NCI-H1417 (cell line): Measurements from ENCODE around the gene ARL13A.
"Not testable (repeated sequence)": the region's sequence is repeated elsewhere in the genome, so short reads cannot be mapped to it uniquely, and the experiment has no call there.

ENCODE experiments used
- DNase-seq, 3 experiments: peaks; one replicate each; lab custom pipeline; 2025; lab: John Stamatoyannopoulos, UW

The ARL13A gene

DNA sequence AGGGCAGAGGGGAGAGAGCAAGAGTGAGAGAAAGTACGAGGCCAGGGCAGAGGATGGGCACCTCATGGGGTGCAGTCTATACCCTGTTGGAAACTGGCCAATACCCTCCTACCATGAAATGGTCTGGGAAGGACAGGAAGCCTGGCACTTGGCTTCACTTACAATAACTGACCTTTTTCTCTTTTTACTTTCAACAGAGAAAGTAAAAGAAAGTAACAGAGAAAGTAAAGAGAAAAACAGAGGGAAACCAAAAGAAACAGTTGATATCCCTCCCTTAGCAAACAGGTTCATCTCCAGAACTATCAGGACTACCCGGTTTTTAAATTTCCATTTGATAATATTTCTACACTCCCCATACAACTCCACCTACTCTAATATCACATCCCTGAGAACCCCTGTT lies 20.6 kb downstream of the ARL13A start:
- DNase-seq = no peak

DNA sequence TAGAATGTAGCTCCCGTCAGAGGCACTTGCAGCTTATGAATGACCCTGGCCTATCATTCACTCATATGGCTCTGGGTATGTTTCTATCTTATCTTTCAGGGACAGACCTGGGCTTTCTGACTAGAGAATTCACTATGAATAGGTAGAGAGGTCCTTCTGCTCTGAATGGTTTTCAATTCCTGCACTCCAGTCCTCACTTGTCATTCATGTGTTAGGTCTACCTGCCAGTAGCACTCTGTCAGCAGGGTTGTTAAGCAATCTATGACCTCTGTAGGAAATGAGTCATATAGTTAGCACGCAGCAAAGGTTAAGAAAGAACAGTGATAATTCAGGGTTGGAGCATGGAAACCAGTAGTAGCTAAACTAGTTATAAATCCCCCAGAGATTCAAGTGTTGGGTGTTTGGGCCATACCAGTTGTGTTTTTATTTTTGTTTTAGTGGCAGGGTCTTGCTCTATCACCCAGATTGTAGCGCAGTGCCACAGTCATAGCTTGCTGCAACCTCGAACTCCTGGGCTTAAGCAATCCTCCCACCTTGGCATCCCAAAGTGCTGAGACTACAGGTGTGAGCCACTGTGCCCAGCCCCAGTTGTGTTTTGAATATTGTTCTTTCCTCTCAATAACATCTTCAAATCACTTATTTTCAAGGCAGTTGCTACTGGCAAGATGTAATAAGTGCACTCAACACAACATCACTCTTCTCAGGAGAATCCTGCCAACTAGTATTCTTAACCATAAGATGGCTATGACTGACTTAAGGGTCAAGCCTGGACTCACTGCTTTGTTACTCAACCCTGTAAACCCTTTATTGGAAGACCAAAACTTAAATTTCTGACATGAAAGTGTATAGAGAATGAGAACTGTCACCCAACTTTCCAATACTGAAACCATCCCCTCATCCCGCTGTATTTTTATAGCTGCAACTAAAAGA lies 25.1 kb downstream of the ARL13A start:
- DNase-seq = no peak

DNA sequence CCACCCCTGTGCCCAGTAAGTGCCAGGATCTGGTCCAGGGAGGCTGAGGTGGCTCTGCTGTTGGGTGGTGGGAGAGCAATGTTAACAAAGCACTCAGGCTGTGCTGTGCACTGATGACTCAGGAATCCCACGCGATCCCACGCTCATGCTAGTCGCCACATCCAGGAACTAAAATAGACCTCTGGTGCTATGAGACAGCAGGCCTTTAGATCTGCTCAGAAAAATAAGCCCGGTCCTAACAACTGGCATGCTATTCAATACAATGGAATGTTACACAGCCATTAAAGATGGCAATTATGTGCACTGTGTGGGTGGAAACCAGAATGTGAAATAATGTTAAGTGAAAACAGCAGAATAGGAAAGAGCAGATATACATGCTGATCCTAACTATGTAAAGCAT lies 26.0 kb downstream of the ARL13A start:
- DNase-seq = no peak

DNA sequence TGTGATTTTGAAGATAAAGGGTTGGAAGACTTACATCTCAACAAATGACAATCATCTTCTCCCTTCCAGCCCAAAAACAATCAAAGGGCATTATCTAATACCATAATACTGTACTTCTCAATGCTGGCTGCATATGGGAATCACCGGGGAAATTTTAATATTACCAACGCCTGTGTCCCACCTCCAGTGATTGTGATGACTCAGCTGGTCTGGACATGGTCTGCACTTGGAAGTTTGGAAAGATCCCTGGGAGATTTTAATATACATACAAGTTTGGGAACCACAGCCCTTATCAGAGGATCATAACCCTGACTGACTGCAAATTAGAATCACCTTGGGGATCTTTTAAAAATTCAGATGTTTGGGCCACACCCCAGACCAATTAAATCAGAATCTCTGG lies 29.9 kb downstream of the ARL13A start:
- no peak for DNase-seq

DNA sequence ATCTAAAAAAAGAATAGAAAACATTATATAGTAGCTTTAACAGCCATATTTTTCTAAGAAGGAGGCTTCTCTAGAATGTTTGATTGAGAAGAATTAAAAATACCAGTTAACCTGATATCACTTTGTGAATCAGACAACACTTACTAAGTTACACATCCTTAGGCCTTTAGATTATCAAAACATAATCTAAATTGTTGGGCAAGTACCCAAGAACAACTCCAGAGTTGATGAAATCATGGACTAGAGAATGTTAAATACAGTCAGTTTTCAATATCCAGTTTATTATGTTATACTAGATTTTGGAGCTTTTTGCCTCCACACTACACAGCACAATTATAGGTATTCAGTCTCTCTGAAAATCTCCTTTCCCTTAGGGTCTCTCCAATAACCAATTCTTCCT lies 39.6 kb downstream of the ARL13A start:
- DNase-seq = no peak

DNA sequence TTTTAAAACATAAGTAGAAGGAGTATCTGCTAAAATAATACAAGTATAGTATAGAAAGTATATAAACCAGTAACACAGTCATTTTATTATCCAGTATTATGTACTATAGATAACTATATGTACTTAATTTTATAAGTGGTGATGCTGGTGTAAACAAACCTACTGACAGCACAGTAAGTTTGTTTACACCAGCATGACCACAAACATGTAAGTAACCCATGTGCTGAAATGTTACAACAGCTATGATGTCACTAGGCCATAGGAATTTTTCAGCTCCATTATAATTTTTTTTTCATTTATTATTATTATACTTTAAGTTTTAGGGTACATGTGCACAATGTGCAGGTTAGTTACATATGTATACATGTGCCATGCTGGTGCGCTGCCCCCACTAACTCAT lies 42.5 kb downstream of the ARL13A start:
- not testable (repeated sequence) for DNase-seq

DNA sequence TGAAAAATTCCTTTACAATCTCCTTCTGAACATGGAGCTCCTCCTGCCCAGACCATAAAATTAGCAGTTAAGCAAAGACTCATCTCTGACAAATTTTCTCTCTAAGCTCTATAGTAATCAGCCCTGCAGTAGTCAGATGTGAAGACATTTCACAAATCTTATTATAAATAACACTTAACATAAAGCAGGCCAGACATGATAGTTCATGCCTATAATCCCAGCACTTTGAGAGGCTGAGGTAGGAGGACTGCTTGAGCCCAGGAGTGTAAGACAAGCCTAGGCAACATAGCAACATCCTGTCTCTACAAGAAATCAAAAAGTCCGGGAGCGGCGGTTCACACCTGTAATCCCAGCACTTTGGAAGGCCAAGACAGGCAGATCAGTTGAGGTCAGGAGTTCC lies 52.5 kb downstream of the ARL13A start:
- no peak for DNase-seq

DNA sequence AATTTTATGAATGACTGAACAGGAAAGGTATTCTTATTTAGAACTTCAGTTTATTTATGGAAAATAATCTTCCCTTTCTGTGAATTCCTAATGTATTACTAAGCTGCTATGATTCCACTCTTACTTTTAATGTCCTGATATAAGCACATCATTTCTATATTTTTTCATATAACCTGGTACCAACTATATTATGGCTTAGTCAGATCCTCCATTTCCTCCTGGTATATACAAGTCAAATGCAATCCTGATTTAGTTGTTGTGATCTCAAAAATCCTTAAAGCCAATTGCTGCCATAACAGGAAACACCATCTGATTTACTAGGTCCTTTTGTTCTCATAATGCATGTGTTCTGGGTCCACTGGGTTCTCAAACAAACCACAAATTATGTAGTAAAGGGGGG lies 55.6 kb downstream of the ARL13A start:
- no peak for DNase-seq

DNA sequence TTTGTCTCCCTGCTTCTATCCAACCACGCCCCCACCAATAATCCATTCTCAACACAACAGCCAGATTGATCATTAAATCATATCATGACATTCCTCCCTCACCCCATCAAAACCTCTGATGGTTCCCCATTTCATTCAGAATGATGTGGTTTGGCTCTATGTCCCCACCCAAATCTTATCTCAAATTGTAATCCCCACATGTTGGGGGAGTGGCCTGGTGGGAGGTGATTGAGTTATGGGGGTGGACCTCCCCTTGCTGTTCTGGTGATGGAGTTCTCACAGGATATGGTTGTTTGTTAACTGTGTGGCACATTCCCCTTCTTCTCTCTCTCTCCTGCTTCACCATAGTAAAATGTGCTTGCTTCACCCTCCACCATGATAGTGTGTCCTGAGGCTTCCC lies 59.1 kb downstream of the ARL13A start:
- DNase-seq = no peak

DNA sequence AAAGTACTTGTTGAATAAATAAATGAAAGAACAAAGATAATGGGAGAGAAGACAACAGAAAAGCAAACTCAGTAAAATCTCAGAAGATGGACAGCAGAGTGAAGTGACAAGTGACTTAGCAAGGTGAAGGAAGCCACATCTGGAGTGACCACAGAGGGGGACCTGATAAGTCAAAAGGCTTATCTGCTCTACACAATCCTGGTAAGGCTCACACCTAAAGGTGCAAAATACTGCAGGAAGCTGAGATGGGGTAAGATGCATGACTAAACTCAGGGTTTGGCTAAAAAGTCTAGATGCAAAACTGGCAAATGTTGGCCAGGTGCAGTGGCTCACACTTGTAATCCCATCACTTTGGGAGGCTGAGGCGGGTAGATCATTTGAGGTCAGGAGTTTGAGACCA lies 60.2 kb downstream of the ARL13A start:
- no peak for DNase-seq

DNA sequence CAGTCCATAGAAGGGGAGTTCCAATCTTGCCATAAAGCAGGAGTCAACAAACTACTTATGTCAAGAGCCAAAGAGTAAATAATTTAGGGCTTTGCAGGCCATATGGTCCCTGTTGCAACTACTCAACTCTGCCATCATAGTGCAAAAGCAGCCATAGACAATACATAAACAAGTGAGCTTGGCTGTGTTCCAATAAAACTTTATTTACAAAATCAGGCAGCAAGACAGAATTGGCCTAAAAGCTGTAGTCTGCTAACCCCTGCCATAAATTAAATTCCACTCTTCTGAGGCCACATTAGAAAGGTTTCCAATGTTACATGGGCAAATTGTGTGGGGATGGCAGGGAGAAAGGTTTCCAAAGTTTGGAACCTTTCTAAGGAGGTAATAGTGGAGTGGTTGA lies 67.7 kb downstream of the ARL13A start:
- no peak for DNase-seq

DNA sequence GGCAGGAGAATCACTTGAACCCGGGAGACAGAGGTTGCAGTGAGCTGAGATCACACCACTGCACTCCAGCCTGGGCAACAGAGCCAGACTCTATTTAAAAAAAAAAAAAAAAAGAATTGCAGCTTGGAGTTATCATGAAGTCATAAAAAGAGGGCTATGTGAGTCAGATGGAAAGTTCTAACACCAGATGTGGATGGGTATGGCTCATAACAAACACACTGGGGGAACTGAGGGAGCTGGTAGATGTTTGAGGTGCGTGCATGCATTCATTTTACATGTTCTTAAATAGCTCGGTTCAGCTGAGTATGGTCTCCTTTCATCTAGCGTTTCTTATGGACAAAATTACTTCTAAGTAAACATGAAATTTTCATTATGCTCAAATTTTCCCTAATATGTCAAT lies 70.7 kb downstream of the ARL13A start:
- DNase-seq = no peak
